ENCODE results near the gene OLIG1.

GRCh38 chr21:33037501-33037900 lies 32.4 kb upstream of the OLIG1 start:
- TF ChIP-seq POLR2A (IDR thresholded peaks at IDR 0.05; ENCODE audit: low read depth): no peak
- no peak for TF ChIP-seq POLR2AphosphoS5 (IDR thresholded peaks at IDR 0.05)
- no peak for TF ChIP-seq CTCF (IDR thresholded peaks at IDR 0.05)
